ENCODE results near the gene TYSND1. TPM values are rescaled to one million over a fixed set of nuclear protein-coding genes. Genes with fewer than 3 reads are reported as not detected.
"Not testable (repeated sequence)": the region's sequence is repeated elsewhere in the genome, so short reads cannot be mapped to it uniquely, and the experiment has no call there.

TYSND1 gene
- total RNA-seq, 1 donor from 2014 or later = 17.5 TPM

DNA sequence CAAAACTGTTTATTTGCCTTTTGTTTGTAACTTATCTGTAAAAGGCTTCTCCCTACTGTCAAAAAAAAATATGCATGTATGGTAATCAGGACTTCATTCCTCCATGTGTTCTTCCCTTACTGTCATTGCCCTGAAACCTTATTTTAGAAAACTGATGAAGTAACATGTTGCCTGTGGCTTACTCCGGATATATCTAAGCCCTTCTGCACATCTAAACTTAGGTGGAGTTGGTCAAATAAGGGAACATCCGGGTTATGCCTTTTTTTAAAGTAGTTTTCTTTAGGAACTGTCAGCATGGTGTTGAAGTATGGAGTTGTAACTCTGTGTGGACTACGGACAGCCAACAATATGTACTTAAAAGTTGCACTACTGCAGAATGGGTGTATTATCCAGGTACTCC lies 17.7 kb upstream of the TYSND1 start:
- TF ChIP-seq CTCF (conservative IDR thresholded peaks at IDR 0.05) = no peak
- H3K27ac Mint-ChIP-seq = no peak overlapping the region
- no peaks in the 10 kb centered on the region for H3K27me3 Mint-ChIP-seq
- H3K36me3 Mint-ChIP-seq = peaks cover 16% of the 10 kb centered on the region
- H3K4me1 Mint-ChIP-seq (ENCODE audit: unreplicated experiment) = peaks cover 44% of the 10 kb centered on the region
- H3K4me3 Mint-ChIP-seq = no peak overlapping the region
- H3K9me3 Mint-ChIP-seq = no peaks in the 10 kb centered on the region
- no peak for DNase-seq (ENCODE audit: extremely low spot score, unreplicated experiment)

GRCh38 chr10:70163448-70163847 lies 16.9 kb upstream of the TYSND1 start:
- Mint-ChIP-seq H3K27me3 (no peaks in the 10 kb centered on the region), H3K27ac (no peak overlapping the region), H3K4me3 (no peak overlapping the region), H3K36me3 (peaks cover 16% of the 10 kb centered on the region), H3K9me3 (no peaks in the 10 kb centered on the region), H3K4me1 (ENCODE audit: unreplicated experiment) (peaks cover 38% of the 10 kb centered on the region)
- no peak for TF ChIP-seq CTCF (conservative IDR thresholded peaks at IDR 0.05)
- no peak for DNase-seq (ENCODE audit: extremely low spot score, unreplicated experiment)

GRCh38 chr10:70162892-70163201 lies 16.3 kb upstream of the TYSND1 start:
- peaks cover 34% of the 10 kb centered on the region for H3K4me1 Mint-ChIP-seq (ENCODE audit: unreplicated experiment)
- H3K36me3 Mint-ChIP-seq = peaks cover 20% of the 10 kb centered on the region
- no peak overlapping the region for H3K4me3 Mint-ChIP-seq
- no peak overlapping the region for H3K27ac Mint-ChIP-seq
- no peaks in the 10 kb centered on the region for H3K9me3 Mint-ChIP-seq
- H3K27me3 Mint-ChIP-seq = no peaks in the 10 kb centered on the region
- no peak for TF ChIP-seq CTCF (conservative IDR thresholded peaks at IDR 0.05)
- no peak for DNase-seq (ENCODE audit: extremely low spot score, unreplicated experiment)

- no peaks in the 10 kb centered on the region for H3K27me3 Mint-ChIP-seq
- H3K36me3 Mint-ChIP-seq = peaks cover 21% of the 10 kb centered on the region
- H3K9me3 Mint-ChIP-seq = no peaks in the 10 kb centered on the region
- peaks cover 31% of the 10 kb centered on the region for H3K4me1 Mint-ChIP-seq (ENCODE audit: unreplicated experiment)
- no peak for TF ChIP-seq CTCF (conservative IDR thresholded peaks at IDR 0.05)
- no peak overlapping the region for H3K27ac Mint-ChIP-seq
- DNase-seq (ENCODE audit: extremely low spot score, unreplicated experiment) = no peak
- no peak overlapping the region for H3K4me3 Mint-ChIP-seq
Measured at GRCh38 chr10:70162151-70162891, 15.8 kb upstream of the TYSND1 start.

- H3K27ac Mint-ChIP-seq = no peak overlapping the region
Measured at GRCh38 chr10:70160798-70161197, 14.3 kb upstream of the TYSND1 start.

DNA sequence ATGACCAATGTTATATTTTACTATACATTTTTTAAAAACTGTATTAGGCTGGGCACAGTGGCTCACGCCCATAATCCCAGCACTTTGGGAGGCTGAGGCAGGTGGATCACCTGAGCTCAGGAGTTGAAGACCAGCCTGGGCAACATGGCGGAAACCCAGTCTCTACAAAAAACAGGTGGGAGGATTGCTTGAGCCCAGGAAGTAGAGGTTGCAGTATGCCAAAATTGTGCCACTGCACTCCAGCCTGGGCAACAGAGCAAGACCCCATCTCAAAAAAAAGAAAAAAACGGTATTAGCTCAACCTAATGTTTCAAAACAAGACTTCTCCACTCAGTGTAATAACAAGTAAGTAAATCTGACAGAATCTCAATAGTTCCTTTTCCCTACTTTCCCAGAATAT lies 12.9 kb upstream of the TYSND1 start:
- not testable (repeated sequence) for H3K27ac Mint-ChIP-seq; H3K27me3 Mint-ChIP-seq; DNase-seq (ENCODE audit: extremely low spot score, unreplicated experiment); H3K9me3 Mint-ChIP-seq; H3K4me3 Mint-ChIP-seq
- Mint-ChIP-seq H3K4me1 (ENCODE audit: unreplicated experiment) (peaks cover 24% of the 10 kb centered on the region), H3K36me3 (peaks cover 28% of the 10 kb centered on the region)

More at GRCh38 chr10:70160798-70161197, 14.3 kb upstream of the TYSND1 start:
- no peaks in the 10 kb centered on the region for H3K9me3 Mint-ChIP-seq
- H3K4me3 Mint-ChIP-seq = no peak overlapping the region
- peaks cover 24% of the 10 kb centered on the region for H3K4me1 Mint-ChIP-seq (ENCODE audit: unreplicated experiment)
- DNase-seq (ENCODE audit: extremely low spot score, unreplicated experiment) = no peak
- no peaks in the 10 kb centered on the region for H3K27me3 Mint-ChIP-seq
- TF ChIP-seq CTCF (conservative IDR thresholded peaks at IDR 0.05) = no peak
- H3K36me3 Mint-ChIP-seq = peaks cover 30% of the 10 kb centered on the region
